HEK293T (cell line): ENCODE data around the gene OVOL1.

Experiments used
- ARNT ChIP-seq: fragments of 450-650 bp; IDR thresholded peaks from 2 replicates; pipeline ENCODE4 v1.6.1; 2017; ENCODE audit warnings: mild to moderate bottlenecking
- BHLHE40 ChIP-seq: fragments of 450-650 bp; IDR thresholded peaks from 2 replicates; pipeline ENCODE4 v1.6.1; 2016; ENCODE audit warnings: mild to moderate bottlenecking, moderate library complexity, borderline replicate concordance
- ELF4 ChIP-seq: fragments of 450-650 bp; IDR thresholded peaks from 2 replicates; pipeline ENCODE4 v1.6.1; 2017; ENCODE audit warnings: antibody characterized with exemption
- FOXK2 ChIP-seq: fragments of 450-650 bp; IDR thresholded peaks from 2 replicates; pipeline ENCODE4 v1.6.1; 2016; ENCODE audit warnings: mild to moderate bottlenecking
- FOXM1 ChIP-seq: fragments of 450-650 bp; IDR thresholded peaks from 2 replicates; pipeline ENCODE4 v1.6.1; 2017; ENCODE audit warnings: mild to moderate bottlenecking, borderline replicate concordance
- HDGF ChIP-seq: fragments of 450-650 bp; IDR thresholded peaks from 2 replicates; pipeline ENCODE4 v1.6.1; 2017; ENCODE audit warnings: antibody characterized with exemption, borderline replicate concordance
- SP1 ChIP-seq: fragments of 450-650 bp; IDR thresholded peaks from 2 replicates; pipeline ENCODE4 v1.6.1; 2017
- ZNF384 ChIP-seq: fragments of 450-650 bp; IDR thresholded peaks from 2 replicates; pipeline ENCODE4 v1.6.1; 2016
- TF ChIP-seq, protein P1 (sequence below): fragments of 450-650 bp; IDR thresholded peaks from 2 replicates; pipeline ENCODE4 v1.6.1; 2016

DNA sequence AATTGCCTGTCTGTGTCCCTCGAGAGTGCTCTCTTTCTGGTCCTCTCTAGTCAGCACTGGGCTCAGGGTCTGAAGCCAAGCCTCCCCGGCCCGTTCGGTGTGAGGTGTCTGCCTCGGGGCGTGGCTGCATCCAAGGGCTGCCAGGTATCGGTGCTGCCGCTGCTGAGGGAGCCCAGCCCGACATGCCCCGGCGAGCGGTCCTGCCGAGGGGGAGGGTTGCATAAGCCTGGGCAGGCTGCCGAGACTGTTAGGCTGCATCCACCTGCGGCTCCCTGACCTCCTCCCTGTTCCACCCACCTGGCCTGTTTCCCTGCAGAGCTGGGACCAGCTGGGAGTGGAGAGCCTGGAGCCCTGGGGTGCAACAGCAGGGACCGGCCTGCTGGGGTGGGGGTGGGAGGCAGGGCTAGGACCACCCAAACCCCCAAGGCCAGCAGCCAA lies 6.3 kb downstream of the OVOL1 start:
- no peak for TF ChIP-seq FOXK2
- no peak for TF ChIP-seq HDGF
- no peak for TF ChIP-seq ZNF384
- TF ChIP-seq SP1, result no peak
- no peak for TF ChIP-seq ARNT
- TF ChIP-seq, protein P1, sequence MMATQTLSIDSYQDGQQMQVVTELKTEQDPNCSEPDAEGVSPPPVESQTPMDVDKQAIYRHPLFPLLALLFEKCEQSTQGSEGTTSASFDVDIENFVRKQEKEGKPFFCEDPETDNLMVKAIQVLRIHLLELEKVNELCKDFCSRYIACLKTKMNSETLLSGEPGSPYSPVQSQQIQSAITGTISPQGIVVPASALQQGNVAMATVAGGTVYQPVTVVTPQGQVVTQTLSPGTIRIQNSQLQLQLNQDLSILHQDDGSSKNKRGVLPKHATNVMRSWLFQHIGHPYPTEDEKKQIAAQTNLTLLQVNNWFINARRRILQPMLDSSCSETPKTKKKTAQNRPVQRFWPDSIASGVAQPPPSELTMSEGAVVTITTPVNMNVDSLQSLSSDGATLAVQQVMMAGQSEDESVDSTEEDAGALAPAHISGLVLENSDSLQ, result no peak
- TF ChIP-seq BHLHE40, result no peak
- TF ChIP-seq FOXM1, result no peak
- TF ChIP-seq ELF4, result no peak
